Stimulated activated CD8-positive, alpha-beta memory T cell treated with anti-CD3 and anti-CD28 coated beads, Interleukin-4, amount 100 ng/mL, for 48 hours (primary cell): Measurements from ENCODE around the gene AMTN.

Experiments
- DNase-seq: peaks from one replicate; pipeline ENCODE4 v3.0.0-alpha.2; 2020

AMTN gene

DNA sequence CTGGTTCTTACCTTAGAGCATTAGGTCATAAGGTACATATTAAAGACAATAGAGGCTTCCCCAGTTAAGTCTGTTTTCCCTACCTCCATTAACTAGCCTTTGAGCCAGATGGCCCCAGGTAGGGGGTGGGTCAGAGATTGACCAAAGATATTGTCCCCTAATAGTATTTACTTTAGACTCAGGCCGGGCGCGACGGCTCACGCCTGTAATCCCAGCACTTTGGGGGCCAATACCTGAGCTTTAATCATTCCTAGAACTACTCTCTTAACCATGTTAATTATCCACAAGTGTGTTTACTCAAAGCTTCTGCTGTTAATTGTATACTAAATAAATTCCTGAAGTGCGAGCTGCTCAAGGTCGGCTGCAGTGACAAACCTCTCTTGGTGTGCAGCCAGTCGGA, 45.7 kb downstream of the AMTN start:
- no peak for DNase-seq

DNA sequence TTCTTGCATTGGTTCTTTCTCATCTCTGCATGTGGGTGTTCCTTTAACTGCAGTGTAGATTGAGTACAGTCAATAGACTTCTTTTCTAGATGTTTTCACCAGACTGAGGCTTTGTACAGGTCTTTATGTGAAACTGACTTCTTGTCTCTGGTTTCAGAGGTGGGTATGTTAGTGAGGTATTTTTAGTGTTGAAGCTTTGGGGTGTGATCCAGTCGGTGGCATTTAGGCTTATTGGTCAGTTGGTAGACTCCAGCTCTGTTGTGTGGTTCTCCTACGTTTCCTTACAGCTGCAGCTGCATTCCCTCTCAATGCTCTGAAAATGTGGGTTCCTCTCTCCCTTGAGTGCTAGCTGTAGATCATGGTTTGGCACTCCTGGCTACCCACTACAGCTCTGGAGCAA, 52.4 kb downstream of the AMTN start:
- DNase-seq, result no peak

DNA sequence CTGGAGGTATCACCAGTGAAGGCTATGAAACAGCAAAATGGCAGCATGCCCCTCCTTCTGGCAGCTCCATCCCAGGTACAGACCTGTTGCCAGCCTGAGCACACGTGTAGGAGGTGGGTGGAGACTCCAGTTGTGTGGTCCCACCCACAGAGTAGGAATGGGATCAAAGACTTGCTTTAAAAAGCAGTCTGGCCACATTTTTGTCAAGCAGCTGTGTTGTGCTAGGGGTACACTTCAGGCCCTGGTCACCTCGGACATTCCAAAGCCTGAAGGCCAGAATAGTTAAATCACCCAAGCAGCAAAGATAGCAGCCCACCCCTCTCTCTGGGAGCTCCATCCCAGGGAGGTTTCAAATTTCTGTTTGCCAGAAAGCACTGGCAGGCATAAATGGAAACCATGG, 53.4 kb downstream of the AMTN start:
- no peak for DNase-seq

DNA sequence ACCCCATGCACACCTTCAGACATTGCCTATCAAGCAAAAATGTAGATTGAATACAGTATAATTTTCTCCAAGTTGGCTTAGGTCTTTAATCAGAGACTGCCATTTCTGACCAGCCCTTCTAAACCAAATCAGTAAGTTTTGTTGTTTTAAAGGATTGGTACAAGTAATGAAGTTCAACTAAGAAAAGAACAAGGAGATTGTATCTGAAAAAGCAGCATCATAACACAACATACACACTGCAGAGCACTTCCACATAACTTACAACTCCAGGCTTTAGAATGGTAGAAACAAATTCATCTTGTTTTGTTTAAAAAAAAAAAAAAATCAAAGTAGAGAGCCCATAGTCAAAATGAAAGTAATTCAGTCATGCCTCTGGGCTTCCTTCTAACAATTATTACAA, 57.6 kb downstream of the AMTN start:
- no peak for DNase-seq

DNA sequence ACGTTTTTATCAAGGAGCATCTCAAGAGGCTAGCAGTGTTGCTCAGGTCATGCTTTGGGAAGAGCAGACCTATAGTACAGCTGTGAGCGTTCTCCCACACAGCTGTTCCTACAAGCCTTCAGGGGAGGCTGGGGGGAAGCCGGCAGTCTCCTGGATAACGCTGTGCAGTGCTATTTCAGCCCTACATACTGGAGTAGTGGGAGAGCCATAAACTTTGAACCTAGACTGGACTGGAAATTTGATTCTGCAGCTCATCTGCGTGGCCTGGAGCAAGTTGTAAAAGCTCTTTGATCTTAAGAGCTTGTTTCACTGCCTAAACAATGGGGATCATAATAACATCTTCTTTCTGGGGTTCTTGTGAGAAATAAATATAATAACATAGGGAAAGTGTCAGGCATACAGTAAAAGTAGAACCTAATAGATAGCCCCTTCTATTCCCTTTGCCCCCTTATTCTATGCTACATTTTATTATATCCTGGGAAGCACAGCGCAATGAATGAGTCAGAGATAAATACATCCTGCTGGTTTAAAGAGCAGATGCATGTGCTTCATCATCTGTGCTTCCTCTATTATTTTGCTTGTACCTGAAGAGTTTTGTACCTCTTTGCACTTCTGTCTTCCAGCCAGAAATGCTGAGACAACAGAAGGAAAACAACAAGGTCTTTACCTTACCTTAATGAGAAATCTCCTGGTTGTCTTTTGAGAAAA, 59.0 kb downstream of the AMTN start:
- DNase-seq, result no peak

DNA sequence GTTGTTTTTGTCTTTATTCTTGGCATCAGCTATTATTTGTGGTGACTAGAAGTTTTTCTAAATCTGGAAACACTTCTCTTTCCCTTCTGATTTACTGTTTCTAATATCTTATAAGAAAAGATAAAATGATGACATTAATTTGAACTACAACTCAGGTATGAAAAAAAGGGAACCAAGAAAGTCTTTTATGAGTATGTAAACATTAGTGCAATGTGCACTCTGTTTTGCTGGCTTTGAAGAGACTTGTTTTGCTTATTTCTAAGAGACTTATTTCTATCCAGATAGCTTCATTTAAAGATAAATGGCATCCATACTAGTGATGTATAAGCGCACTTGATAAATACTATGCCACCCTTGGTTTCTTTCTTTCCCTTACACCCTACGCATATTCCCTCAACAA, 63.6 kb downstream of the AMTN start:
- no peak for DNase-seq
